Measurements from ENCODE around the gene PNMT. TPM values are rescaled to one million over a fixed set of nuclear protein-coding genes. Genes with fewer than 3 reads are reported as not detected.

Gene PNMT
- polyA plus RNA-seq, 3 donors from 2014 or later, result 1.4 to 1.6 TPM; not detected in 1

DNA sequence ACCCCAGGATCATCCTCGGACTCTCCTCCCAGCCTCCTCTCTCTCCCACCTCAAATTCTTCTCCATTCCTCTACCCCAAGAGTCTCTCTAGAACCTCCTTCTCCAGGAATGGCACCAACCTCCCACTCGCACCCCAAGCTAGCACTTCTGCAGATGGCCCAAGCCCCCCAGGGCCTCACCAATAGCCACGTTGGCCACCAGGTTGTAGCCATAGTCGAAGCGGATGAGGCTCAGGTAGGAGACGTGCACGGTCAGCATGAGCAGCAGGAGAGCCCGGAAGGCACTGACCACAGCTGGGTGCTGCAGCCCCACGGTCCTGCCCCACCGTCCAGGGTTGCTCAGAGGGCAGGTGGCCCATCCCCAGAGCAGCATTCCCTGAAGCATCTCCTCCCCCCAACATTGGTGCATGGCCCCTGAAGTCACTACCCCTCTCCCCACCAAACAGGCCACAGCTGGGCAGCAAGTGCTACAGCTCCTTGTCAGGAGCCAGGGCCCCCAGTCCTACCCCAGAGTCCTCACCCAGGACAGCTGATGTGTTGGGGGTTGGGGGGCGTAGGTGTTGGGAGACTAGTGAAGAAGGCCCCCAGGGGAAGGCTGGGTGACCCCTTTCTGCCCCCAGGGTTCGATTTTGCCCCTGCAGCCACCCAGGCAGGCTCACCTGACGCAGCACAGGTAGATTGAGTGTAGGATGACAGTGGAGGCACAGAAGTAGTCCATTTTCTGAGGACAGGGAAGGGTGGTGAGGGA, 5.3 kb downstream of the PNMT start:
- H3K27me3 Mint-ChIP-seq (ENCODE audit: low read depth in 3 of 3), result peaks cover 0 to 10% (median 0%) of the 10 kb centered on the region in 3 donors
- DNase-seq, result no peak
- no peaks in the 10 kb centered on the region for H3K36me3 Mint-ChIP-seq
- H3K4me1 Mint-ChIP-seq, result peaks cover 39 to 49% of the 10 kb centered on the region in 2 donors
- H3K9me3 Mint-ChIP-seq, result no peaks in the 10 kb centered on the region
- H3K27ac Mint-ChIP-seq, result peak overlapping the region in 3 of 6 donors; percentile 35 to 59 (median 35)
- no peak overlapping the region for H3K4me3 Mint-ChIP-seq

DNA sequence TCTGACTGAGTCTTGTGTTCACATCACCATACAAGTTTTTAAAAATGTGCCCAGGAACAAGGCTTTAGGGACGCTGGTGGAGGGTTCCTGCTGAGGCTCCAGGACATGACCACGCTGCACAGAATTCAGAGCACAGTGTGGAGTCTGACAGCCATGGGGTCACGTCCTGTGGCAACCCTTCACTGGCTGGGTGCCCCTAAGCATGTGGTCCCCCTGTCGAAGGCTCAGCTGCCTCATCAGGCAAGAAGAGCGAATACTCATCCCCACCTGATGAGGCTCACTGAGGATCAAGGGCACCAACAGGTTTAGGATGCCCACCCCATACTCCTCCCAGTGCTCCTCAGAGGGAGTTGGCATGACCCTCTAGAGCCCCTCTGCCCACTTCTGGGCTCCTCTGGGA, 5.9 kb downstream of the PNMT start:
- Mint-ChIP-seq H3K27ac (peak overlapping the region in 1 of 6 donors; percentile 35), H3K4me1 (peaks cover 41 to 52% of the 10 kb centered on the region in 2 donors), H3K9me3 (no peaks in the 10 kb centered on the region), H3K27me3 (ENCODE audit: low read depth in 3 of 3) (peaks cover 0 to 6% (median 0%) of the 10 kb centered on the region in 3 donors), H3K4me3 (no peak overlapping the region), H3K36me3 (no peaks in the 10 kb centered on the region)
- no peak for DNase-seq

DNA sequence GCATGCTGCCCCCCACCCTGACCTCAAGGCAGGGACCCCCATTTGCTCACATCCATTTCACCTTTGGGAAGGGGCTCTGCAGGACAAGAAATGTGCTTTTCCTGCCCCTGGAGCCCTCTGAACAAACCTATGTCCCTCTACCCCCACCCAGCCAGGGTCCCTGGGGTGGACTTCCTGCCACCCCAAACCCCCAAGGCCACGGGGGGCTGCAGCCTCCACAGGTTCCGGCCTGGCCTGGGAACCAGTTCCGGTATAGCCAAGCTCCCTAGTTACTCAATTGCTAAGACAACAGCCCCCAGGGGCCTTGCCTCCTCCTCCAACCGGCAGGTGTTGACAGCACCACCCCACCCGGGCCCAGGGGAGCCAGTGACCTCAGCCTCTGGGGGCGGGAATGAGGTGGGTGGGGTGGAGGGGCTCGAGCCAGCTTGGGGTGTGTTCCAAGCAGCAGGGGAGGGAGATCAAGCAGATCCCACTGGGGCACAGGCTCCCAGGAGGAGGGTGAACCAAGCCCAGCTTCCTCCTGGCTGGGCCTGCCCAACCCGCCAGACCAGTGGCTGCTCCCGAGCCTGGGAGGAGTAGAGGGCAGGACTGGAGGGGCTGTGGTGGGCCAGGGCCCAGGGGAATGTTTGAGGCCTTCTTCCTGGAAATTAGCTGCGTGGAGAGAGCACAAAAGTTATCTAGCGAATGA, 6.6 kb downstream of the PNMT start:
- no peaks in the 10 kb centered on the region for H3K9me3 Mint-ChIP-seq
- H3K27me3 Mint-ChIP-seq (ENCODE audit: low read depth in 3 of 3), result peaks cover under 1 to 4% (median under 1%) of the 10 kb centered on the region in 3 donors
- H3K27ac Mint-ChIP-seq, result peak overlapping the region; percentile 91 to 98 (median 96)
- H3K4me3 Mint-ChIP-seq, result peak overlapping the region in 3 of 5 donors; percentile 17 to 62 (median 43)
- no peak for DNase-seq
- H3K4me1 Mint-ChIP-seq, result peaks cover 48 to 57% of the 10 kb centered on the region in 2 donors
- H3K36me3 Mint-ChIP-seq, result no peaks in the 10 kb centered on the region

DNA sequence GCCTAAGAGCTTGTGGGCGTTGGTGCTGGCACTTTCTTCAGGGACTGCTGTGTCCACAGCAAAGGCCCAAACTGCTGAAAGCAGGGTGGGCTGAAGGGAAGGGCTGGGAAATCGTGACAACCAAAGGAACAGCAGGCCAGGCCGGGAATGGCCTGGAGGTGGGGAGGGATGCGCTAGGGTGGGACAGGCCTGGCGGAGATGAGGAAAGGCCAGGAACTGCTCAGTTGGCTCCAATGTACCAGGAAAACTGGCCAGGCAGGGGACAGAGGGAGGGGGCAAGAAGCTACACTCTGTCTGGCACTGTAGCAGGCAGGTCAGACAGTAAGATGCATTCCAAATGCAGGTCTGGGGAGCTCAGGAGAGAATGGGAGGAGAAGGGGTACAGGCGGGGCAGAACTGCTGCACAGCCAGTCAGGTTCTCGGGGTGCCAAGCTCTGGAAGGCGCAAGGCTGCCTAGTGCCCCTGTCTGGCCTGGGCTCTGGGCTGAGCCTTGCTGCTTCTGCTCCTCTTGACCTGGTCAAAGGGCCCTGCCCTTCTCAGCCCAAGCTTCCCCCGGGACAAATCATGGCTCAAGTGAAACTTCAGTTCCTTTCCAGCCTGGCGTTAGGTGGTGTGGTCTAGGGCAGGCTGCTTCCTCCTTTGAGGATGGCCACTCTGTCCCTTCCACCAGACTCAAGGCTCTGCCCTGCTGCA, 7.3 kb downstream of the PNMT start:
- DNase-seq, result no peak
- peak overlapping the region; percentile 62 to 81 (median 70) for H3K4me3 Mint-ChIP-seq
- peaks cover 55 to 62% of the 10 kb centered on the region in 2 donors for H3K4me1 Mint-ChIP-seq
- H3K36me3 Mint-ChIP-seq, result peaks cover 0 to 4% (median 0%) of the 10 kb centered on the region in 3 donors
- H3K27me3 Mint-ChIP-seq (ENCODE audit: low read depth in 3 of 3), result peaks cover 2 to 6% (median 3%) of the 10 kb centered on the region in 3 donors
- H3K9me3 Mint-ChIP-seq, result no peaks in the 10 kb centered on the region
- H3K27ac Mint-ChIP-seq, result peak overlapping the region; percentile 91 to 98 (median 96)

DNA sequence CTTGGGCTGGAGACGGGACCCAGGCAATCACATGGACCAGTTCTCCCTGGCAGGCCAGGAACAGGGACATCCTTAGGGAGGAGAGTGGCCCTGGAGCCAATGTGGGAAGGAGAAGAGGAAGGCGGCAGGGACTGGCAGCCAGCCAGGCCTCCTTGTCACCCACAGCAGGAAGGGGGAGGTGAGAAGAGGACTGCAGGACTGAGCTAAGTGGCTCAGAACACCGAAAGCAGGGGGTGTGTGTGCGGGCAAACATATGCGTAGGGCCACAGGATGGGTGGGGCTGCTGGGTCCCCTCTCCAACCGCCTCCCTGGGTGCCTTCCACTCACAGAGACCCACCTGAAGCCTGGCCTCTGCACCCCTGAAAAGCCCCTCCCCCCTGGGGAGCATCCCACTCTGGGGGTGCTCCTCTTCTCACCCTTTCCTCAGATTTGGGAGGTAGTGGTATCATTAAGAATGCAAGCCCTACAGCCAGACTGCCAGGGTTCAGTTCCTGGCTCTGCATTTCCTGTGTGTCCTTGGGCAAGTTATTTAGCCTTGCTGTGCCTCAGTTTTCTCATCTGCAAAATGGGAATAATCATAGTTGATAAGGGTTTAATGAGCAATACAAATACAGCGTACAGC, 8.1 kb downstream of the PNMT start:
- Mint-ChIP-seq H3K27me3 (ENCODE audit: low read depth in 3 of 3) (peaks cover 2 to 8% (median 3%) of the 10 kb centered on the region in 3 donors), H3K4me1 (peaks cover 62 to 68% of the 10 kb centered on the region in 2 donors), H3K9me3 (no peaks in the 10 kb centered on the region), H3K4me3 (peak overlapping the region; percentile 62 to 81 (median 70)), H3K27ac (peak overlapping the region; percentile 91 to 98 (median 96)), H3K36me3 (peaks cover 0 to 6% (median 0%) of the 10 kb centered on the region in 3 donors)
- DNase-seq, result peak; percentile 80 to 83 (median 82)

DNA sequence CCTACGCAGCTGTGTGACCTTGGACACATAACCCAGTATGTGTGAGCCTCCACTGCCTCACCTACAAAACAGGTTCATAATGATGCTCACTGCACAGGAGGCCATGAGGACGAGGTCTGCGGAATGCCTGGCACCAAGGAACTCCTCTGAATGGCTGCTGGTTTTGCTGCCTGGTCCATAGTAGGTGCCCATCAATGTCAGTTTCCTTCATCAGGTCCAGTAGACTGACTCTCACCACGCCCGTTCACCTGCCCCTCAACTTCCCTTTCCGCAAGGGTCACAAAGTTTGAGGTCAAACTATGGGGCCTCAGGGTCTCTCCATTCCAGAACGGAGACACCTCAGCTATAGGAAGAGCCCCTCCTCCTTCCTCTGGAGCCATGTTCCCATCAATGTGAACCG, 8.8 kb downstream of the PNMT start:
- peak overlapping the region; percentile 91 to 98 (median 96) for H3K27ac Mint-ChIP-seq
- DNase-seq, result no peak
- peaks cover 0 to 6% (median 0%) of the 10 kb centered on the region in 3 donors for H3K36me3 Mint-ChIP-seq
- H3K27me3 Mint-ChIP-seq (ENCODE audit: low read depth in 3 of 3), result peaks cover 2 to 8% (median 3%) of the 10 kb centered on the region in 3 donors
- H3K4me1 Mint-ChIP-seq, result peaks cover 63 to 68% of the 10 kb centered on the region in 2 donors
- H3K4me3 Mint-ChIP-seq, result peak overlapping the region; percentile 39 to 81 (median 69)
- H3K9me3 Mint-ChIP-seq, result no peaks in the 10 kb centered on the region

DNA sequence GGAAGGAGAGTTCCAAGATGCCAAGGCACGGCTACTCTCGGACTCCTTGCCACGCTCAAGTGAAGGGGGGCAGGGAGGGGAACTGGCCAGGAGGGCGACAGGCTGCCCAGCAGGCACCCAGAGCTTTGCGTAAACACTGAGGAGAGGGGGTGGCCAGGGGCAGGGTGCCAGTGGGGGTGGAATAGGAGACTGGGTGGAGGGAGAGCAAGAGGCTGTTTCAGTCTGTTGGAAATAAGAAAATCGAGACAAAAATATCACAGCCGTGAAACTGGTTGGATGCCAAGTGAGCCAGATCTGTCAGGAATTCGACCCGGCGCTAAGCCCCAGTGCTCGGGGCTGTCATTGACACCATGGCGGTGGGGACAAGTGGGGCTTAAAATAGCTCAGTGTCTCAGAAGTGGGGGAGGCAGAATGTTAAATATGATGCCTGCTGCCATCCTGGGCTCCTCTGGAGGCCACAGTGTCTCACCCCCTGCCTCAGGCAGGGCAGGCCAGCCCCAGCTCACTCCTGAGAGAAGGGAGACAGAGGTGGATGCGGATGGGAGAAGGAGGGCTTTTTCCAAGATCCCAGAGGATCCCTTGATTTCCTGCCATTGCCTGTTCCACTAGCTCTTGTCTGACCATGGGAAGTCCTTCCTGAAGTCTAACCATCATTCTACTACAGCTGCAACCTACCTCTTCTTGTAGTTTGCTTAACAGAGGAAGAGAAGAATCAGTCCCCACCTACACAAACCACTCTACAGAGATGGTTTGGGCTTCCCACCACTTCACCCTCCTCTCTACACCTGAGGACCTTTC, 9.5 kb downstream of the PNMT start:
- no peaks in the 10 kb centered on the region for H3K9me3 Mint-ChIP-seq
- H3K4me1 Mint-ChIP-seq, result peaks cover 63 to 66% of the 10 kb centered on the region in 2 donors
- H3K27me3 Mint-ChIP-seq (ENCODE audit: low read depth in 3 of 3), result peaks cover 2 to 8% (median 3%) of the 10 kb centered on the region in 3 donors
- no peak for DNase-seq
- peak overlapping the region in 4 of 5 donors; percentile 29 to 81 (median 66) for H3K4me3 Mint-ChIP-seq
- H3K27ac Mint-ChIP-seq, result peak overlapping the region; percentile 91 to 98 (median 96)
- H3K36me3 Mint-ChIP-seq, result peaks cover 0 to 9% (median 0%) of the 10 kb centered on the region in 3 donors

DNA sequence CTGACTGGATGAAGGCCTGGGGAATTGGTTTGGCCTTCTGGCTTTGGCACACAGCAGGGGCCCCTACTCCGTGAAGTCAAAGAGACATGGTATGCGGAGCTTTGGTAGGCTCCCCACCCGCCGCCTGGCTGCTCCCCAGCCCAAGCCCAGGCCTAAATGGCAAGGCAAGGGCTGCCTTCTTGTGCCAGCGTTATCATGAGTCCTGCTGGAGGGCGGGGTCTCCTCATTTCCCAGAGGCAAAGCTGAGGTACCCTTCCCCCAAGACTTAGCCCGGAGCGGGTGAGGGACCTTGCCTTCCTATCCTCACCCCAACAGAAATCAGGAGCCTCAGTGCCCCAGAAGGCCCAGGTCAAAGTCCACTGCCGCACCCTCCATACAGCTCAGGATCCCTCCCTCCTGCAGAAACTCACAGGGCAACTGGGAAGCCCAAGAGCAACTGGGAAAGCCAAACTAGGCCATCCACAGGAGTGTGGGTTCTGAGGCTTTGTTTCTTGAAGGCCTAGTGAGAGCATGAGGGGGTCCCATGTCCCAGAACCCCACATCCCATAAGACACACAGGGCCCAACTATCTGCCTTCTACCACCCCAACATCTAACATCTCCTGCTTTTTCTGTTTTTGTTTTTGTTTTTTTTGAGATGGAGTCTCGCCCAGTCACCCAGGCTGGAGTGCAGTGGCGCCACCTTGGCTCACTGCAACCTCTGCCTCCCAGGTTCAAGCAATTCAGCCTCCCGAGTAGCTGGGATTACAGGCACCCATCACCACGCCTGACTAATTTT, 10.3 kb downstream of the PNMT start:
- peak overlapping the region in 4 of 5 donors; percentile 66 to 79 (median 74) for H3K4me3 Mint-ChIP-seq
- H3K36me3 Mint-ChIP-seq, result peaks cover 5 to 15% (median 6%) of the 10 kb centered on the region in 3 donors
- peaks cover 2 to 10% (median 3%) of the 10 kb centered on the region in 3 donors for H3K27me3 Mint-ChIP-seq (ENCODE audit: low read depth in 3 of 3)
- no peaks in the 10 kb centered on the region for H3K9me3 Mint-ChIP-seq
- peaks cover 63 to 67% of the 10 kb centered on the region in 2 donors for H3K4me1 Mint-ChIP-seq
- no peak for DNase-seq
- peak overlapping the region; percentile 91 to 98 (median 96) for H3K27ac Mint-ChIP-seq

DNA sequence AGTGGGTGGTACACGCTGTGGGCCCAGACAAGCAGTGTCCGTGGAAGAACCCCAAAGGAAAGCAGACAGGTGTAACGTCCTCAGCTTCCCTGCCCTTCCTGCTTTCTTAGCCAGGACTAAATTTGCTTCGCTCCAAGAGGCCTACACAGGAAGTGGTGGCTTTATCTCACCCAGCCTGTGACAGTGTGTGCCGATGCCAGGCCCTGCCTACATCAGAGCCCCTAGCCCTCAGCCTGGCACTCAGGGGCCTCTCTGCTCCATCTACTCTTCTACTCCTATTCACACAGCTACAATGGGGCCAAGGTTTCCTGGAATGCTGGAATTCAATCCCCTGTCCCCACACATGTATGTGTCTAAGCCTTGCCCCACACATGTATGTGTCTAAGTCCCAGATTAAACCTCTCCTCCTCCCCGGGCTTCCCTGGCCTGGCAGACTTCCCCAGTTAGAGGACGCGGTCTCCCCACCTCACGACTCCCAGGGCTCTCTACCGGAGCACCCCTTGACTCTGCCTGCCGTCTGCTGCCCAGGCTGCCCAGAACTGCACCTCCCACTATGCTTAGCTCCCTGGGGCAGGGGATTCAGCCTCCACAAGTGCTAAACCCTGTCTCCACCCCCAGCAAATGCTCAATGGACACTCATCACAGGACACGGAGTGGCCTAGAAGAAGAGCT, 11.4 kb downstream of the PNMT start:
- DNase-seq, result peak; percentile 44 to 57 (median 57)
- Mint-ChIP-seq H3K4me1 (peaks cover 63 to 65% of the 10 kb centered on the region in 2 donors), H3K27me3 (ENCODE audit: low read depth in 3 of 3) (peaks cover 2 to 6% (median 3%) of the 10 kb centered on the region in 3 donors), H3K36me3 (peaks cover 6 to 19% (median 10%) of the 10 kb centered on the region in 3 donors), H3K9me3 (no peaks in the 10 kb centered on the region), H3K27ac (peak overlapping the region; percentile 91 to 98 (median 96)), H3K4me3 (peak overlapping the region; percentile 66 to 79 (median 74))

DNA sequence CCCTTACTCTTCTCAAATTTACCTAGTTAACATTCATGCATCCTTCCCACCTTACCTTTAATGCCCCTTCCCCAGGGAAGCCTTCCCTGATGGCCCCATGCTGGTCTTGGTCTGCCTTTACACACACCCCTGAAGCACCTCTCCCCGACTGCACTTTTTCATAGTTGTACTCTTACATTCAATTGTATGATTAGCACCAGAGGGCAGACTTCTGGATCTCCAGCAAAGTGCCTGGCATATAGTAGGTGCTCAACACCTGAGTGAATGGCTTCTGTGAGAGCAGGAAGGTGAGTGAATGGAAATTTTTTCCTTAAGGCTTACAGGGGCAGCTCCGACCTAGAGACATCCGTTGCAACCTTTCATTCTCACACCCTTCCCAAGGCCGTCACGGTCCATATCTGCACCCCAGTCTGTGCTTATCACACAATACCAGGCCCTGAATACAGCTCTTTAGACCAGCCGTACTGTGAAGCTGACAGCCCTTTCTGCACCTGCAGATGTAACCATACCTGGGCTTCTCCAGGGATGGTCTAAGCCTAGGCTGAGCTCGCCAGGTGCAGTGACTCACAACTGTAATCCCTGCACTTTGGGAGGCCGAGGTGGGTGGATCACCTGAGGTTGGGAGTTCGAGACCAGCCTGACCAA, 15.2 kb downstream of the PNMT start:
- H3K27me3 Mint-ChIP-seq (ENCODE audit: low read depth in 3 of 3), result peaks cover 6 to 15% (median 7%) of the 10 kb centered on the region in 3 donors
- no peak for DNase-seq
- H3K9me3 Mint-ChIP-seq, result no peaks in the 10 kb centered on the region
- H3K4me3 Mint-ChIP-seq, result no peak overlapping the region
- peak overlapping the region in 2 of 6 donors; percentile 7 to 37 for H3K27ac Mint-ChIP-seq
- peaks cover 47 to 49% of the 10 kb centered on the region in 2 donors for H3K4me1 Mint-ChIP-seq
- H3K36me3 Mint-ChIP-seq, result peaks cover 11 to 22% (median 14%) of the 10 kb centered on the region in 3 donors

All from immature natural killer cell (primary cell).